HepG2 (cell line): ENCODE data around the gene NPHP4. TPM values are rescaled to one million over a fixed set of nuclear protein-coding genes. Genes with fewer than 3 reads are reported as not detected.

Source experiments
- ATAC-seq: fragments of 200-7000 bp; cut with Tn5 transposase; 3 replicates; pipeline ENCODE4 v1.9.1; 2020; ENCODE audit warnings: mild to moderate bottlenecking, moderate library complexity
- BruUV-seq: library from RNA; stranded (reverse); fragments of 400-500 nt; replicated peaks from 2 replicates; lab custom pipeline; 2021; lab: Mats Ljungman, UMichigan
- CTCF ChIA-PET: fragments of 300-600 bp; formaldehyde crosslinking; extraction: SDS; loops from one replicate; lab custom pipeline; 2021; ENCODE audit warnings: low total read pairs, inconsistent platforms, low intra/inter-chr PET ratio; lab: Yijun Ruan, JAX
- POLR2A ChIA-PET: fragments of 350-600 bp; sonication (Branson Sonifier 250); formaldehyde crosslinking; loops from one replicate; lab custom pipeline; 2020; ENCODE audit warnings: antibody characterized with exemption, inconsistent platforms; lab: Yijun Ruan, JAX
- DNase-seq: peaks from one replicate; pipeline ENCODE4 v3.0.0-alpha.2; 2015; ENCODE audit warnings: low spot score
- FAIRE-seq: peaks from 3 replicates; lab custom pipeline; 2011; peaks lifted over from hg19 to GRCh38; lab: Jason Lieb, UNC
- H2AFZ ChIP-seq: one replicate; pipeline ENCODE4 v1.6.1; 2011; ENCODE audit warnings: low read length, inconsistent platforms
- H3K27ac ChIP-seq: fragments of 300-600 bp; 3 replicates; pipeline ENCODE4 v1.8.0; 2011; ENCODE audit warnings: mixed run types, mild to moderate bottlenecking, mixed read lengths, low read length, inconsistent platforms; ENCODE audit not compliant: insufficient read depth; ENCODE audit errors: extremely low read length
- H3K27me3 ChIP-seq, 2 experiments: fragments of 200-600 bp in 1 of 2; 2 replicates in 1 of 2; 3 replicates in 1 of 2; pipeline versions ENCODE4 v1.6.0 to v1.8.0; 2011; ENCODE audit warnings: low read length in 2 of 2, mild to moderate bottlenecking in 2 of 2, moderate library complexity in 2 of 2, inconsistent platforms in 1 of 2; ENCODE audit not compliant: insufficient read depth in 2 of 2, control insufficient read depth in 1 of 2
- H3K36me3 ChIP-seq, 2 experiments: fragments of 200-600 bp in 1 of 2; replicated peaks in 1 of 2; 2 replicates in 1 of 2; 3 replicates in 1 of 2; pipeline versions ENCODE4 v1.5.1 to v1.8.0; 2011; ENCODE audit warnings: low read length in 2 of 2, inconsistent platforms in 1 of 2; ENCODE audit not compliant: insufficient read depth in 2 of 2, control insufficient read depth in 1 of 2
- H3K4me1 ChIP-seq: 2 replicates; pipeline ENCODE4 v1.5.1; 2012; ENCODE audit warnings: low read length, inconsistent platforms; ENCODE audit not compliant: insufficient read depth
- H3K4me2 ChIP-seq: 2 replicates; pipeline ENCODE4 v1.6.0; 2011; ENCODE audit warnings: low read depth, low read length, inconsistent platforms
- H3K4me3 ChIP-seq, 3 experiments: fragments of 200-600 bp in 1 of 3; sonication (generic), shearing (Covaris generic) in 1 of 3; replicated peaks in 1 of 3; 2 replicates each; pipeline ENCODE4 v1.5.1; 2011 to 2016; ENCODE audit warnings: low read length in 3 of 3, inconsistent platforms in 2 of 3, low read depth in 2 of 3, mild to moderate bottlenecking in 2 of 3, control low read depth in 1 of 3, mixed read lengths in 1 of 3; ENCODE audit not compliant: insufficient read depth in 1 of 3
- H3K79me2 ChIP-seq: one replicate; pipeline ENCODE4 v1.6.1; 2011; ENCODE audit warnings: low read length, inconsistent platforms; ENCODE audit not compliant: insufficient read depth
- H3K9ac ChIP-seq: 2 replicates; pipeline ENCODE4 v1.6.0; 2011; ENCODE audit warnings: mild to moderate bottlenecking, low read depth, low read length, inconsistent platforms; ENCODE audit not compliant: insufficient read depth
- H3K9me3 ChIP-seq: 2 replicates; pipeline ENCODE4 v1.5.1; 2012; ENCODE audit warnings: mild to moderate bottlenecking, low read length
- H4K20me1 ChIP-seq: 2 replicates; pipeline ENCODE4 v1.6.0; 2011; ENCODE audit warnings: inconsistent platforms, mild to moderate bottlenecking, low read length, moderate library complexity; ENCODE audit not compliant: insufficient read depth
- FLYWCH1 ChIP-seq: sonication (generic); formaldehyde crosslinking; IDR thresholded peaks from 2 replicates; pipeline ENCODE4 v1.8.1; 2023; ENCODE audit warnings: mild to moderate bottlenecking, missing genetic modification reagents
- FOXK2 ChIP-seq: fragments of 450-650 bp; IDR thresholded peaks from 2 replicates; pipeline ENCODE4 v1.6.1; 2016
- HHEX ChIP-seq: IDR thresholded peaks from 2 replicates; pipeline ENCODE4 v1.6.1; 2016; ENCODE audit warnings: control low read depth
- MAFF ChIP-seq: IDR thresholded peaks from 2 replicates; pipeline ENCODE4 v1.6.1; 2011; ENCODE audit warnings: low read depth, low read length, improper control_type of control experiment
- MIER2 ChIP-seq: IDR thresholded peaks from 2 replicates; pipeline ENCODE4 v1.6.1; 2016; ENCODE audit warnings: missing biosample characterization, missing genetic modification reagents
- NFRKB ChIP-seq: fragments of 450-650 bp; IDR thresholded peaks from 2 replicates; pipeline ENCODE4 v1.6.1; 2017
- REPIN1 ChIP-seq: sonication (generic); formaldehyde crosslinking; IDR thresholded peaks from 2 replicates; pipeline ENCODE4 v1.8.0; 2022; ENCODE audit warnings: missing genetic modification reagents, low read depth, mild to moderate bottlenecking, borderline replicate concordance
- TMF1 ChIP-seq: sonication (generic); formaldehyde crosslinking; IDR thresholded peaks from 2 replicates; pipeline ENCODE4 v1.8.1; 2022; ENCODE audit warnings: low read depth, missing genetic modification reagents
- U2AF1 ChIP-seq: fragments of 200-400 bp; formaldehyde crosslinking; optimal IDR thresholded peaks from 2 replicates; pipeline ENCODE3; 2017; ENCODE audit warnings: mild to moderate bottlenecking, low read depth, low read length
- YY1 ChIP-seq: IDR thresholded peaks from 2 replicates; pipeline ENCODE4 v1.6.1; 2011; ENCODE audit warnings: low read length, low read depth, moderate library complexity, mild to moderate bottlenecking; ENCODE audit not compliant: insufficient read depth, insufficient replicate concordance
- ZBTB46 ChIP-seq: sonication (generic); formaldehyde crosslinking; IDR thresholded peaks from 2 replicates; pipeline ENCODE4 v1.4.0; 2020; ENCODE audit warnings: mild to moderate bottlenecking, missing genetic modification reagents, borderline replicate concordance
- ZBTB8A ChIP-seq: sonication (generic); formaldehyde crosslinking; IDR thresholded peaks from 2 replicates; pipeline ENCODE4 v1.4.0; 2020; ENCODE audit warnings: mild to moderate bottlenecking, low read depth, missing genetic modification reagents, borderline replicate concordance
- ZFYVE20 ChIP-seq: sonication (generic); formaldehyde crosslinking; IDR thresholded peaks from 2 replicates; pipeline ENCODE4 v1.8.0; 2023; ENCODE audit warnings: low read depth, mild to moderate bottlenecking, moderate library complexity, missing genetic modification reagents, borderline replicate concordance
- ZNF160 ChIP-seq: sonication (generic); formaldehyde crosslinking; IDR thresholded peaks from 2 replicates; pipeline ENCODE4 v1.8.0; 2022; ENCODE audit warnings: mild to moderate bottlenecking, inconsistent platforms, missing genetic modification reagents
- ZNF251 ChIP-seq: sonication (generic); formaldehyde crosslinking; IDR thresholded peaks from 2 replicates; pipeline ENCODE4 v1.9.0; 2021; ENCODE audit warnings: mild to moderate bottlenecking, missing genetic modification reagents
- ZNF281 ChIP-seq: sonication (generic); formaldehyde crosslinking; IDR thresholded peaks from 2 replicates; pipeline ENCODE4 v1.4.0; 2020; ENCODE audit warnings: missing genetic modification reagents, borderline replicate concordance
- ZNF577 ChIP-seq: sonication (generic); formaldehyde crosslinking; IDR thresholded peaks from 2 replicates; pipeline ENCODE4 v1.4.0; 2020; ENCODE audit warnings: mild to moderate bottlenecking, low read depth, missing genetic modification reagents, borderline replicate concordance
- ZNF639 ChIP-seq: conservative IDR thresholded peaks from 2 replicates; pipeline ENCODE4 v1.6.1; 2018; ENCODE audit warnings: missing genetic modification reagents
- ZNF850 ChIP-seq: sonication (generic); formaldehyde crosslinking; conservative IDR thresholded peaks from 2 replicates; pipeline ENCODE4 v1.9.0; 2021; ENCODE audit warnings: mild to moderate bottlenecking, missing genetic modification reagents
- WGBS: methylation state at CpG from one replicate; pipeline ENCODE4 v1.1.6; 2017; ENCODE audit warnings: low lambda C conversion rate; 5-methylcytosine and 5-hydroxymethylcytosine counted together
- in situ Hi-C: cut with HindIII; loops from 2 replicates; pipeline ENCODE4 v1.10.0; 2017; ENCODE audit warnings: low pct_unique_long_range_greater_than_20kb; ENCODE audit not compliant: extremely low pct_ligation_motif_present
- intact Hi-C: fragments of 100-400 bp; cut with micrococcal nuclease; formaldehyde crosslinking; loops from one replicate; pipeline ENCODE4 v1.10.0; 2022; ENCODE audit not compliant: unreplicated experiment
- polyA plus RNA-seq, 8 experiments: library from polyadenylated mRNA; depleted of rRNA in 3 of 8; stranded (reverse) in 7 of 8; unstranded in 1 of 8; fragments of >200 nt; fragmentation: Illumina TruSeq in 4 of 8; extraction: Trizol in 4 of 8; gene quantifications; 2 replicates each; pipeline versions ENCODE4 v1.2.1 to v1.2.3, GENCODE V29; 2011 to 2016; ENCODE audit warnings: low read depth in 4 of 8, missing spikeins in 1 of 8, mixed read lengths in 1 of 8; ENCODE audit not compliant: insufficient read depth in 1 of 8
- total RNA-seq, 5 experiments: library from RNA; depleted of rRNA; stranded (reverse); fragments of >200 nt; fragmentation: Illumina TruSeq; extraction: Trizol; gene quantifications; 2 replicates each; pipeline ENCODE4 v1.2.3, GENCODE V29; 2016; ENCODE audit warnings: low read depth in 1 of 5

NPHP4 gene
- total and polyA plus RNA-seq, 2 of the 13 experiments (the other 11 are each of a cell fraction or from before 2014, with no cell fraction given): 4.4 to 6.8 TPM

GRCh38 chr1:5901150-5901549 is 91.1 kb downstream of the NPHP4 start:
- intact Hi-C loops (no loop called here), in situ Hi-C loops (no loop called here)
- Histone ChIP-seq H3K4me3 (no peak overlapping the region), H3K27ac (no peak overlapping the region), H3K4me2 (no peak overlapping the region), H3K4me1 (peaks cover 6% of the 10 kb centered on the region), H3K9ac (no peak overlapping the region), H3K27me3 (no peaks in the 10 kb centered on the region), H3K79me2 (no peaks in the 10 kb centered on the region), H2AFZ (no peak overlapping the region), H4K20me1 (no peaks in the 10 kb centered on the region), H3K36me3 (peaks cover 13 to 56% of the 10 kb centered on the region in 2 experiments)
- BruUV-seq: no TSS peak
- ChIA-PET POLR2A (no interaction called here), CTCF (no interaction called here)
- FAIRE-seq (no peak), DNase-seq (no peak), ATAC-seq (no peak)
- WGBS: 94% methylated on average over 5 of the region's 5 CpGs
- TF ChIP-seq ZNF281 (CRISPR knock-in tag) (no peak), ZFYVE20 (no peak), U2AF1 (no peak), ZNF160 (CRISPR knock-in tag) (no peak), ZNF639 (no peak), MIER2 (CRISPR knock-in tag) (no peak), NFRKB (no peak), REPIN1 (CRISPR knock-in tag) (no peak), HHEX (no peak), ZBTB8A (CRISPR knock-in tag) (no peak), FLYWCH1 (no peak), ZBTB46 (CRISPR knock-in tag) (no peak), FOXK2 (no peak), YY1 (no peak), MAFF (no peak), ZNF577 (CRISPR knock-in tag) (no peak), TMF1 (CRISPR knock-in tag) (no peak), ZNF850 (CRISPR knock-in tag) (no peak), ZNF251 (CRISPR knock-in tag) (no peak)
- TF ChIP-seq, all 625 proteins: peak for 0
- H3K9me3 ChIP-seq: no peaks in the 10 kb centered on the region
